Right lobe of liver (tissue), 4 donors: ENCODE results near the gene PARVG.

ENCODE experiments used
- POLR2A ChIP-seq: fragments of 450-650 bp; IDR thresholded peaks from one replicate; pipeline ENCODE4 v1.6.1; 2017; ENCODE audit warnings: antibody characterized with exemption, mild to moderate bottlenecking
- TF ChIP-seq, protein P1 (sequence below), 4 donors: fragments of 200-600 bp in 3 of 4; fragments of 450-650 bp in 1 of 4; IDR thresholded peaks; one replicate each; pipeline versions ENCODE4 v1.5.1 to v1.8.0; 2016 to 2022; ENCODE audit warnings: antibody characterized with exemption in 4 of 4, mild to moderate bottlenecking in 2 of 4
- donor health status: DM: no; HTN: no; CAD: no.
- donor health status: DM: no; HTN: no; CAD: no.
- donor health status: DM: no; HTN: yes; CAD: no.

DNA sequence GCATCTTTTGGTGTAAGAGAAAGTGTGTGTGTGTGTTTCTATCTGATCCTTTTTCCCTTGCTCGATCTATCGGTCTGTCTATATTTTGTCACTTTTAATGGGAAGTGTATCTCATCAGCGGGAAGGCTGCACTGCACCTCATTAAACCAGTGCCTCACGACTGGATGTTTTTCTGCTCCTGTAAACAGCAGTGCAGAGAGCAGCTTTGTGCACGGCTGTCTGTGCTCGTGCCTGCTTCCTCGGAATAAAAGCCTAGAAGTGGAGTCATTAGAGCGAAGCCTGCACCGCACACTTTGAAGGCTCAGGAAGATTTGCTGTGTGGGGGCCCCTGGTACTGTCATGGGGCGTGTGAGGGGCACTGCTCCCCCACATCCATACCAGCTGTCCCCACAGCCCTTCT lies 27.0 kb upstream of the PARVG start:
- no peak for TF ChIP-seq POLR2A
- TF ChIP-seq, protein P1, sequence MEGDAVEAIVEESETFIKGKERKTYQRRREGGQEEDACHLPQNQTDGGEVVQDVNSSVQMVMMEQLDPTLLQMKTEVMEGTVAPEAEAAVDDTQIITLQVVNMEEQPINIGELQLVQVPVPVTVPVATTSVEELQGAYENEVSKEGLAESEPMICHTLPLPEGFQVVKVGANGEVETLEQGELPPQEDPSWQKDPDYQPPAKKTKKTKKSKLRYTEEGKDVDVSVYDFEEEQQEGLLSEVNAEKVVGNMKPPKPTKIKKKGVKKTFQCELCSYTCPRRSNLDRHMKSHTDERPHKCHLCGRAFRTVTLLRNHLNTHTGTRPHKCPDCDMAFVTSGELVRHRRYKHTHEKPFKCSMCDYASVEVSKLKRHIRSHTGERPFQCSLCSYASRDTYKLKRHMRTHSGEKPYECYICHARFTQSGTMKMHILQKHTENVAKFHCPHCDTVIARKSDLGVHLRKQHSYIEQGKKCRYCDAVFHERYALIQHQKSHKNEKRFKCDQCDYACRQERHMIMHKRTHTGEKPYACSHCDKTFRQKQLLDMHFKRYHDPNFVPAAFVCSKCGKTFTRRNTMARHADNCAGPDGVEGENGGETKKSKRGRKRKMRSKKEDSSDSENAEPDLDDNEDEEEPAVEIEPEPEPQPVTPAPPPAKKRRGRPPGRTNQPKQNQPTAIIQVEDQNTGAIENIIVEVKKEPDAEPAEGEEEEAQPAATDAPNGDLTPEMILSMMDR (IDR thresholded peaks at IDR 0.05) = no peak
